Dedifferentiated amniotic fluid mesenchymal stem cell (primary cell): ENCODE measurements around the gene ABHD12.

Experiments used
- DNase-seq: peaks from one replicate; pipeline ENCODE4 v3.0.0-alpha.2; 2016; ENCODE audit errors: extremely low spot score

Gene ABHD12

DNA sequence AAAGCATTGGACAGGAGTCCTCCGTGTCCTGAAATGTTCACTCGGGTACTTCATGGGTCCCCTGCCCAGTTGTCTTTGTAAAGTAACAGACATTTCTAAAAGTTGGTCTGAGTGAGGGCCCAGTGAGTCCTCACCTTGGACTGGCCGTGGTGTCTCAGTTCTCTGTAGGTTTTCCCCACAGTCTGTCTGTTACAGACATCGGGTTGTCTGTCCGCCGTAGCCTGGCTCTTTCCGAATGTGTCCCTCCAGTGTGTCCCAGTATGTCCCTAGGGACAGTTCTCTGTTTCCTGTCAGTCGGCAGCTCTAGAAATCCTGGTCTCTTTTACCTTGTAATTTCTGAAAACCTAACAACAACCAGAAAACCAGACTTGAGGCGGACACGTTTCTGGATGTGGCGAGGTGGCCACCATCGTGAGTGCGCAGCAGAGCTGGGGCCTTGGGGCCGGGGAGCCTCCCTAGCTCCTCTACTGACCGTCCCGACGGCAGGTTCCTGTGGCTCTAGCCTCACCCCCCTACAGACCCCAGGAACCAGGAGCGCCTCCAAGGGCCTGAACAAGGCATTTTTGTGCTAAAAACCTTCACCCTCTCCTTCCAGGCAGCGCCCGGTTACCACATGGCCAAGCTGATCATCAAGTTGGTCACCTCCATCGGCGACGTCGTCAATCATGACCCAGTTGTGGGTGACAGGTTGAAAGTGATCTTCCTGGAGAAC lies 100.6 kb downstream of the ABHD12 start:
- no peak for DNase-seq

DNA sequence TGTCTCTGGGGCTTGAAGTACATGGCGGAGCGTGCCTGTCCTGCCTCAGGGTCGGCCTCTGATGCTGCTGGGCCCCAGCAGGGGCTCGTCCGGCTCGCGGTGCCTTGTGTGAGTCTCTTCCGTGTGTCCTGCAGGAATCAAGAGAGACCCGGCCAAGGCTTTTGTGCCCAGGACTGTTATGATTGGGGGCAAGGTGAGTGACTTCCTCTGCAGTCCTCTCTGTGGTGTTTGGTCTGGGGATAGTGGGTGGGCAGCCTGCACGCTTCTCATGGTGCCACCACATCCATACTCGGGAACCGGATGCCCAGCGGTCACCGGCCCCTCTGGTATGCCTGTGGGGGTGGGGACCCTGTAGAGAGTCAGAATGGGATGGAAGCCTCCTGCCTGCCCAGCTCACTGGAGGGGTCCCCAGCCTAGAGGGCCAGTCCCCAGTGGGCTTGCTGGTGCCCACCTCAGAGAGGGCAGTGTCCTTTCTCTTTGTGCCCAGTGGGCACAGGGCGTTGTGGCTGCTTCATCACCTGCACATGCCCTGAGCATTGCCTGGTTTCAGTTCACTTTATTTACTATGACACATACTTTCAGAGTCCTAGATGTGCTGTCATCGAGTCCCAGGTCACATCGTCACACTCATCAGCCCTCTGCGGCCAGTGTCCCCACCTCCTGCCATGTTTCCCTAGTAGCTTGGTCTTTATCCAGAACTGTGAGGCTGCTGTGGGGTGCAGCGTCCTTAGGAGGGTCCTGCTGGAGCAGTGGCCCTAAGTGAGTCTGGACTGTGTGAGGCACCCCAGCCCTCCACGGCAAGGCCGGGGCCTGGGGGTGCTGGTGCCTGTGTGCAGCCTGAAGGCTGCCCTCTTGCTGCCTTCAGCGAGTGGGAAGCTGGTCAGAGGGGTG lies 102.1 kb downstream of the ABHD12 start:
- no peak for DNase-seq

GRCh38 chr20:25287631-25288290 lies 102.9 kb downstream of the ABHD12 start:
- no peak for DNase-seq

- no peak for DNase-seq
Measured at GRCh38 chr20:25286917-25287316, 103.7 kb downstream of the ABHD12 start.

- DNase-seq, result no peak
Measured at GRCh38 chr20:25285856-25286798, 104.5 kb downstream of the ABHD12 start.

GRCh38 chr20:25285091-25285647 lies 105.5 kb downstream of the ABHD12 start:
- no peak for DNase-seq

- no peak for DNase-seq
Measured at GRCh38 chr20:25284131-25284601, 106.5 kb downstream of the ABHD12 start.

DNA sequence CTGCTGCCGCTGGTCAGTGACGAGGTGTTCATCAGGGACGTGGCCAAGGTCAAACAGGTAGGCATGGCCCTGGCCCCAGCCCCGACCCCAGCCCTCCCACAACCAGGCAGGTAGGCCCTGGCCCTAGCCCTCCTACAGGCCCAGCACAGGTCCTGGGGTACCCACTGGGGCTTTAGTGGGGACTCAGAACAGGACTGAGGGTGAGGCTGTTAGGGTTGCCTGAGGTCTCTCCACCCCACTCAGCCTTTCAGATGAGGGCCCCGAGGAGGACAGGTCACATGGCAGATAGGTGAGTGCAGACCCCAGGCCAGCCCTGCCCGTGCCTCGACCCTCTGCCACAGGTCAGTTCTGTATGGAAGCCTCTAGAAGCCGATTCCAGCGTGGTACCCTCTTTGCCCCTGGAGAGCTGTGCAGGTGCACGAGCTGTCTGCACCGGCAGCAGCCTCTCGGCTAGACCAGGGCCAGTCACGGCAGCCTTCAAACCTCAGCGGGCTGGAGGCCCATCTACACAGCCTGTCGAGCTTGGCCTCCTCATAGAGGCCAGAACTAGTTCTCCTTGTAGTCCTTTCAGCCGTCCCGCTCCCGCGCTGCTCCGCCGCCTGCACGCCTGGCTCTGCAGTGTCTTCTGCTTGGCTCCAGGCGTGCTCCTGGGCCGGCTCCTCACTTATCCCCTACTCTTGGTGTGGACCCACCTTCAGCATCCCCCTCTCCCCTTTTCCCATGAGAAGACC lies 107.2 kb downstream of the ABHD12 start:
- no peak for DNase-seq

DNA sequence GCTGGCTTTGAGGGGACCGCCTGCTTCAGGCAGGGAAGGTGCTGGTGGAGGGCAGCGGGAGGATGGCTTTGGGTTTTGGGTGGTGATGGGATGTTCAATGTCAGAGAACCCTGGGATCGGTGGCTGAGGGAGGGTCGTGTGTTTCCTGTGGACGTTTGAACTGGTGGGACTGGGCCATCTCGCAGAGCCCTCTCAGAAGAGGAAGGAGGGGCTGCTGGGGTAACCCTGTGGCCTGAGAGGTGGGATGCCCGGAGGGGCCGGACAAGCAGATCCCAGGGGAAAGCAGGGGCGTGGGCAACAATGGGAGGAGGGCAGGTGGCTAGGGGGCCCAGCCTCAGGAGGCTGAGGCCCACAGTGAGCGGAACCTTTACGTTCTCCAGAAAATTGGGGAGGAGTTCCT lies 107.8 kb downstream of the ABHD12 start:
- DNase-seq, result no peak

DNA sequence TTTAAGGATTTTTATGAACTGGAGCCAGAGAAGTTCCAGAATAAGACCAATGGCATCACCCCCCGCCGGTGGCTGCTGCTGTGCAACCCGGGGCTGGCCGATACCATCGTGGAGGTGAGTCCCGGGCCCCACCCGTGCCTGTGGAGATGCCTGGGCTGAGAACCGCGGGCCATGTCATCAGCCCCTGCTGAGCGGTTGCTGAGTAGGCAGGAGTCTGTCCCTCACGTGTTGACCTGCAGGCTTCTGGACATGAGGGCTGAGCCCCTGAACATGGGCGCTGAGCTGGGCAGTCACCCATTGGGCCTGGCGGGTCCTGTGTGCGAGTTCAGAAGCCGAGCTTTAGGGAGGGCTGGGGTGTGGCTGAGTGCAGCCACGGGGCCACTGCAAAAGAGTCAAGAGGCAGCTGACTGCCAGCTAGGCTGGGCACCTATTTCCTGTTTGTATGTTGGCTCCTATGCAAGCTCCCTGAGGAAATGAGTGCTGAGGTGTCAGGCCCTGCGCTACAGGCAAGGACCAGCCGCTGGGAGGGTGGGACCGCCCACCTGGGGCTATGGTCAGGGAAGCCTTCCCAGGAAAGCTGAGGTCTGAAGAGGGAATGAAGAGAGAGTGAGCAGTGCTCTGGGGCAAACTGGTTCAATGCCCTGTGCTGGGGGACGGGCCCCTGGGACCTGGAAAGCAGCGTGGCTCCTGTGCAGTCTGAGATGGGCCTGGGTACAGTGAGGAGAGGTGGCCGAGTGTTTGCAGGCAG lies 108.4 kb downstream of the ABHD12 start:
- DNase-seq, result no peak

DNA sequence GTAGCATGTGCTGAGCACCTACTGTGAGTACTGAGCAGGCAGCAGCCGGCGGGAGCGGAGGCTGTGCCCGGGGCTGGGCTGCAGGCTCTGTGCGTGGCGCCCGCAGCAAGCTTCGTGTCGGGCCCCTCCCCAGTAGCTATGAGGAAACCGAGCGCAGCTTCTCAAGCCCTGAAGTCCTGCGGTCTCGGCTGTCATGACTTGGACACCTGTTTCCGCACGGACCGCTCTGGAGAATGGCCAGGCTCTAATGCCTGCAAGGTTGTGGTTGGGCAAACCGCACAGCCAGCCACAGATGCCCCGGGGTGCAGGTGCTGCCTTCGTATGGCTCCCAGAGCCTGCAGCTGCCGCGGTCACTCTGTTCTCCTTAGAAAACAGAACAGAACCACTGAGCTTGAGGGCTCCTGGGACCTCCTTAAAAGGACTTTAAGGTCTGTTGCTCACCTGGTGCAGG lies 109.1 kb downstream of the ABHD12 start:
- DNase-seq, result no peak

- DNase-seq, result no peak
Measured at GRCh38 chr20:25280574-25281535, 109.8 kb downstream of the ABHD12 start.

GRCh38 chr20:25280051-25280573 lies 110.5 kb downstream of the ABHD12 start:
- no peak for DNase-seq

DNA sequence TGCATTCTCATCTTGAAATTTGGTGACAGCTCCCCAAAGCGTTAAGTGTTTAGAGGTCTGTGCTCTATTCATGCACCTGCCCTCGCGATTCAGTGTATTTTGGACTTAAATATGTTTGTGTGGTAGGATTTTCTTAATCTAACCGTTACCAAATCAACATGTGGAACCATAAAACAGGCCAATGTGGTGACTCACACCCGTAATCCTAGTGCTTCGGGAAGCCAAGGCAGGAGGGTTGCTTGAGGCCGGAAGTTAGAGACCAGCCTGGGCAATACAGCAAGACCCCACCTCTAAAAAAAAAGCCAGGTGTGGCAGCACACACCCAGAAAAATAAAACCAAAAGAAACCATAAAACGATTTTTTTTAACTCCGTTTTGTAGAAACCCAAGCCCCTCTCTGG lies 111.2 kb downstream of the ABHD12 start:
- DNase-seq, result no peak

- DNase-seq, result no peak
Measured at GRCh38 chr20:25278636-25279361, 111.8 kb downstream of the ABHD12 start.

GRCh38 chr20:25277941-25278521 lies 112.6 kb downstream of the ABHD12 start:
- no peak for DNase-seq
